Activated CD4-positive, alpha-beta T cell treated with anti-CD3 and anti-CD28 coated beads, Interleukin-2, Interleukin-4, amounts not matched to agents 100 ng/mL and 50 ng/mL, durations not matched to agents 16 hours and 8 hours (primary cell): Measurements from ENCODE around the gene PEX26.
"Not testable (repeated sequence)": the region's sequence is repeated elsewhere in the genome, so short reads cannot be mapped to it uniquely, and the experiment has no call there.

Experiments used
- DNase-seq: peaks from one replicate; pipeline ENCODE4 v3.0.0-alpha.2; 2020; ENCODE audit warnings: low spot score

PEX26 gene

GRCh38 chr22:18056807-18057474, 20.8 kb upstream of the PEX26 start:
- DNase-seq, result no peak

GRCh38 chr22:18057568-18058209, 20.1 kb upstream of the PEX26 start:
- no peak for DNase-seq

GRCh38 chr22:18058371-18059093, 19.3 kb upstream of the PEX26 start:
- no peak for DNase-seq

GRCh38 chr22:18059094-18059417, 18.7 kb upstream of the PEX26 start:
- DNase-seq, result no peak

GRCh38 chr22:18059473-18059872, 18.3 kb upstream of the PEX26 start:
- no peak for DNase-seq

DNA sequence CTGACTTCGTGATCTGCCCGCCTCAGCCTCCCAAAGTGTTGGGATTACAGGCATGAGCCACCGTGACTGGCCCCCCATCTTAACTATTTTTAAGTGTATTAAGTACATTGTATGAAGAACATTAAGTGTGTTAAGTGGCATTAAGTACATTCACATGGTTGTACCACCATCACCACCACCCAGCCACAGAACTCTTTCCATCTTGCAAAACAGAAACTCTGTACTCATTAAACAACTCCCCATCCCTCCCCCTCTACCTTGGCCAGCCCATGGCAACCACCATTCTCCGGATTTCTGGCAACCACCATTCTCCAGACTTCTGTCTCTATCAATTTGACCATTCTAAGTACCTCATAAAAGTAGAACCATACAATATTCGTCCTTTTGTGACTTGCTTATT, 17.8 kb upstream of the PEX26 start:
- no peak for DNase-seq

- DNase-seq, result no peak
Measured at GRCh38 chr22:18060646-18061620, 16.9 kb upstream of the PEX26 start.

GRCh38 chr22:18062421-18062820, 15.4 kb upstream of the PEX26 start:
- DNase-seq, result no peak

DNA sequence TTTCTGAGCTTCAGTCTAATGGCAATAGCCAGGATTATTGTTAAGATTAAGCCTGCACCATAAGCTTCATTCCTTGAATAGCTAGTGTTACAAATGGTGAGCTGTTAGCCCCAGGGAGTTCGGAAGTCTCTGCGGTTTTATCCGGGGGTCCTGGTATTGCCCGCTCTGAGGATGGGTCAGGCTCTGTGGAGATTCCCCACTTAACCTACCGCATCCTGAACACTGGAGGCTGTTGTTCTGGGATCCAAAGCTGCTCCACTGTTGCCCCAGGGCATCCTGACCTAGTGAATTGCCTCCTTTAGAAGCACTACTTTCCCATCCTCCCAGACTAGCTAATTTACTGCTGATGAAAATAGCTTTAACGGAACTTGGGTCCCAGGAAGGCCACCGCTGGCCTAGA, 14.5 kb upstream of the PEX26 start:
- no peak for DNase-seq

DNA sequence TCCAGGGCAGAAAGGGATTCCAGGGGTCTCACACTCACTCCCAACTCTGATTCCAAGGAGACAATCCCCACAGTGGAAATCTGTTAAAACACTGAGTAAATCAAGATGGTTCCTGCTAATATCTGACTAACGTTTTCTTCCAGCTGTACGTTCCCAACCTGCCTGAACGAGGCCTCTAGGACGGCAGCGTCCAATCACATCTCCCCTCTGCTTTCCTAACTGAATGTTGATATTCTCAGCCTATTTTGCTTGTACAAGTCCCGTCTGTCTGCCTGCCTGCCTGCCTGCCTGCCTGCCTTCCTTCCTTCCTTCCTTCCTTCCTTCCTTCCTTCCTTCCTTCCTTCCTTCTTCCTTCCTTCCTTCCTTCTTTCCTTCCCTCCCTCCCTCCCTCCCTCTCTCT, 14.1 kb upstream of the PEX26 start:
- DNase-seq, result not testable (repeated sequence)

GRCh38 chr22:18064636-18065035, 13.2 kb upstream of the PEX26 start:
- no peak for DNase-seq

DNA sequence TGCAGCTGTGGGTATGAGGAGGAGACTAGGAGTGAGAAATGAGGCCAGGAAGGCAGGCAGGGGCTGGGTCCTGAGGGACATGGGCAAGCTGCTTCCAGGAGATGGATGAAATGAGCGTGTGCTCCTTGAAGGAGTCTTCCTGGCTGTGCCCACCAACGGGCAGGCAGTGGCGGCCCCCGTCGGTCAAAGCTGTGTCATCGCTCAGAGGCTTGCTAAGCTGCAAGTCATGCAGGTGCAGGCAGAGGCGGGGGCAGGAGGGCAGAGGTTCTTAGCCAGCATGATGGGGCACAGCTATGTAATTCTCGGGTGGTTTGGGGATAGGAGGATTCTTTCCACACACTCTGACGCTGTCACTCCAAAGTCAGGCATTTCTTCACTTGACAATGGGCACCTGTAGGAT, 12.5 kb upstream of the PEX26 start:
- no peak for DNase-seq

DNA sequence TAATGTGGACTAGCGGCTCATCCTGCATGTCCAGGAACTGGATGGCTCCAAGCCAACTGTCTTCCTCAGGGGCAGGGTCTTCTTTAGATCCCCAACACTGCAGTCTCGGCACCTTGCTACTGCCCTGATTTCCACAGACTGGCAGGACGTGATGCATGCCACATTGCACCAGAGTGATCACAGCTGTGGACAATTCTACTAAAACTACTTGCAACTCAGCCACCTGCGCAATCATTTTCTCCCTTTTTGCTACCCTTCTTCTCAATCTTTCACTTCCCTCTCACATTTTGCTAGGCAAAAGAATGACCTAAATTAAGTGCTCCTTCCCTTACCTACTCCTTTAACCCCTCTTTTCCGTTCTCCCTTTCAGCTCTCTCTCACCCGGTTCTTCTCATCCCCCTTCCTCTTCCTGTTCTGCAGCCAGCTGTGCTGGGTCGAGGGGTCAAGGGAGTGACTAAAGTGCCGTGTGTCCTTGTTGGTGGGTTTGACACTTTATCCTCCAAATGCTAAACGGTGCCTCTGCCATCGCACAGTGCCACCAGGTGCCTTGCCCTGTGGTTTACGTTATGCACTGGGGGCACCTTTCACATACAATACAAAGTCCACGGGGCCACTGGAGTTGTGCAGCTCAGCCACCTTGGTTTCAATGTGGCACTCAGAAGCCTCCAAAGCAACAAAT, 11.5 kb upstream of the PEX26 start:
- DNase-seq, result no peak

DNA sequence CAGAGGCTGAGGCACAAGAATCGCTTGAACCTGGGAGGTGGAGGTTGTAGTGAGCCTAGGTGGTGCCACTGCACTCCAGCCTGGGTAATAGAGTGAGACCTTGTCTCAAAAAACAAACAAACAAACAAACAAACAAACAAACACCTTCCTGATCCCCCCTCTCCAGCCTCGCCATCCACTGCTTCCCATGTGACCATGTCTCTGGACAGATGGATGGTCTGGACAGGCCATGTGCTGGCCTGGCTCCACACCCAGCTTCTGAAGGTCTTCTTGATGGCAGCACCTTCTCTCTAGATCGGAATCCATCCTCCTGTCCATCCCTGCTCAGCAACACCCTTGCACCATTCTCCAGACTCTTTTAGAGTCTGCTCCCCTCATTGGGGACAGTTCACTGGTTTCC, 10.7 kb upstream of the PEX26 start:
- DNase-seq, result no peak

- no peak for DNase-seq
Measured at GRCh38 chr22:18067548-18068341, 10.0 kb upstream of the PEX26 start.

DNA sequence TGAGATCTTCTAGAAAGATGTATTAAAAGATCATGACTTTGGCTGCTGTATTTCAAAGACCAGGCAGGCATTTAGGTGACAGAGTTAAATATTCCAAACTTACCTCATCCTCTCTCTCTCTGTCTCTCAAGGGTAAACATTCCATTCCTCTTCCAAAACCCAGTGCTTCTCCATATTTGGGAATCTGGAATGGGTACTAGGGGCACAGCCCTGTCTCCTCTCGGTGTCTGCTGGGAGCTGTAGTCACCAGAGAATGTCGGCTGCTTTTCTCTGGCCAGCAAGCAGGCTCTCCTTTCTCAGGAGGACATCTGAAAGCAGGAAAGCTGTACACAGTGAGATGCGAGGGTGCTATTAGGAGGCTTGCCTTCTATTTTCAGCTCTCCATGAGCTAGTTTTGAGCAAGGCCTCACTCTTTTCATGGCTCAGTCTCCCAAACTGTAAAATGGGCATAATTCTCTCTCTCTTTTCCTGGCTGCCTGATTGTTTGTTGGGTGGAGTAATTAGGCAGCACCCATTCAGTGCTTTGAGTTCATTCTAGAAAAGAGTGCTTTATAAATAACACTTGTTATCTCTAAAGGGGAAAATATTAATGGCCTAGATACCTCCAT, 9.3 kb upstream of the PEX26 start:
- no peak for DNase-seq

GRCh38 chr22:18069041-18069440, 8.7 kb upstream of the PEX26 start:
- no peak for DNase-seq

- no peak for DNase-seq
Measured at GRCh38 chr22:18070041-18070440, 7.7 kb upstream of the PEX26 start.

GRCh38 chr22:18070556-18071306, 7.1 kb upstream of the PEX26 start:
- no peak for DNase-seq
